Progenitor cell of endocrine pancreas (in vitro differentiated cells): ENCODE results near the gene ITGA3. TPM values are rescaled to one million over a fixed set of nuclear protein-coding genes. Genes with fewer than 3 reads are reported as not detected.

Source experiments
- DNase-seq: peaks from one replicate; pipeline ENCODE4 v3.0.0; 2021; ENCODE audit warnings: low spot score; ENCODE audit not compliant: unreplicated experiment
- H3K27ac Mint-ChIP-seq: 2 replicates; pipeline ENCODE4 v1.8.0; 2021; ENCODE audit warnings: mild to moderate bottlenecking, moderate library complexity, mixed read lengths
- H3K27me3 Mint-ChIP-seq: 2 replicates; pipeline ENCODE4 v1.8.0; 2021; ENCODE audit warnings: mixed read lengths
- H3K36me3 Mint-ChIP-seq: 2 replicates; pipeline ENCODE4 v1.8.0; 2022; ENCODE audit warnings: mixed read lengths; ENCODE audit not compliant: insufficient read depth
- H3K4me1 Mint-ChIP-seq: 2 replicates; pipeline ENCODE4 v1.8.0; 2021; ENCODE audit warnings: low read depth, mixed read lengths
- H3K4me3 Mint-ChIP-seq: 2 replicates; pipeline ENCODE4 v1.8.0; 2021; ENCODE audit warnings: low read depth, mild to moderate bottlenecking, moderate library complexity, mixed read lengths
- H3K9me3 Mint-ChIP-seq: 2 replicates; pipeline ENCODE4 v1.8.0; 2021; ENCODE audit warnings: low read depth, mixed read lengths
- total RNA-seq: library from RNA; stranded (reverse); gene quantifications from 2 replicates; pipeline ENCODE4 v1.2.1, GENCODE V29; 2021
- TF ChIP-seq, protein P1 (sequence below): fragments of 200-600 bp; sonication (generic); IDR thresholded peaks from one replicate; pipeline ENCODE4 v1.5.0; 2021; ENCODE audit warnings: antibody characterized with exemption, mild to moderate bottlenecking; ENCODE audit not compliant: unreplicated experiment

ITGA3 gene
- total RNA-seq, 1 donor from 2014 or later: 17.6 TPM

DNA sequence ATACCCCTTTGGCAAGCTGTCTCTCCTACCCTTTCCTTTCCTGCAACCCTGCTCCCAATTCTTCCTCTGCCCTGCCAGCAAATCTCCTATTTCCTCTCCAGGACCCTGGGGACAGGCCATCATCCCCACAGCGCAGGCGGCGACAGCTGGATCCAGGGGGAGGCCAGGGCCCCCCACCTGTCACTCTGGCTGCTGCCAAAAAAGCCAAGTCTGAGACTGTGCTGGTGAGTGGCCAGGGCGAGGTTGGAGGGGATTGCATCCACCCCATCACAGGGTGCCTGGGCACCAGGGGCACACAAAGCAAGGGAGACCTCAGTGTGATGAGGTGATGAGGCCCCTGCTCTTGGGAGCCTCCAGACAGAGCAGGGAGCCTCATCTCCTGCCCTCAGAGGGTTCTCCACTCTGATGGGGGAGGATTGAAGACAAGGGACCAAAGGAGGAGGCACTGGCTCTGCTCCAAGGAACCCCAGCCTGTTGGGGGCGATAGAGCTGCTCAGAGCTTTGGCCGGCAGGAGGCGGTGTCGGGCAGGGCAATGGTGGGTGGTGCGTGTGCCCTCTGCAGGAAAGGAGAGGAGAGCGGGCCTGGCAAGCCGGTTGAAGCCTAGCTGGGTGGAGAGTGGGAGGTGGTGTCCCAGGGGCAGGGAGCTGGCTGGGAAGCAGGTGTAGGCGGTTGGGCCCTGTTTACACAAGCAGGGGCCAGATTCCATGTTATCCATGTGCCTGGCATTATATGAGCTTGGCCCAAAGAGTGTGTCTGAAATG, 23.6 kb downstream of the ITGA3 start:
- Mint-ChIP-seq H3K4me1 (no peaks in the 10 kb centered on the region), H3K9me3 (no peaks in the 10 kb centered on the region), H3K27me3 (peaks cover 27% of the 10 kb centered on the region), H3K27ac (no peak overlapping the region), H3K36me3 (peaks cover 8% of the 10 kb centered on the region), H3K4me3 (no peak overlapping the region)
- no peak for DNase-seq
- TF ChIP-seq, protein P1, sequence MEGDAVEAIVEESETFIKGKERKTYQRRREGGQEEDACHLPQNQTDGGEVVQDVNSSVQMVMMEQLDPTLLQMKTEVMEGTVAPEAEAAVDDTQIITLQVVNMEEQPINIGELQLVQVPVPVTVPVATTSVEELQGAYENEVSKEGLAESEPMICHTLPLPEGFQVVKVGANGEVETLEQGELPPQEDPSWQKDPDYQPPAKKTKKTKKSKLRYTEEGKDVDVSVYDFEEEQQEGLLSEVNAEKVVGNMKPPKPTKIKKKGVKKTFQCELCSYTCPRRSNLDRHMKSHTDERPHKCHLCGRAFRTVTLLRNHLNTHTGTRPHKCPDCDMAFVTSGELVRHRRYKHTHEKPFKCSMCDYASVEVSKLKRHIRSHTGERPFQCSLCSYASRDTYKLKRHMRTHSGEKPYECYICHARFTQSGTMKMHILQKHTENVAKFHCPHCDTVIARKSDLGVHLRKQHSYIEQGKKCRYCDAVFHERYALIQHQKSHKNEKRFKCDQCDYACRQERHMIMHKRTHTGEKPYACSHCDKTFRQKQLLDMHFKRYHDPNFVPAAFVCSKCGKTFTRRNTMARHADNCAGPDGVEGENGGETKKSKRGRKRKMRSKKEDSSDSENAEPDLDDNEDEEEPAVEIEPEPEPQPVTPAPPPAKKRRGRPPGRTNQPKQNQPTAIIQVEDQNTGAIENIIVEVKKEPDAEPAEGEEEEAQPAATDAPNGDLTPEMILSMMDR: peak; percentile 27

DNA sequence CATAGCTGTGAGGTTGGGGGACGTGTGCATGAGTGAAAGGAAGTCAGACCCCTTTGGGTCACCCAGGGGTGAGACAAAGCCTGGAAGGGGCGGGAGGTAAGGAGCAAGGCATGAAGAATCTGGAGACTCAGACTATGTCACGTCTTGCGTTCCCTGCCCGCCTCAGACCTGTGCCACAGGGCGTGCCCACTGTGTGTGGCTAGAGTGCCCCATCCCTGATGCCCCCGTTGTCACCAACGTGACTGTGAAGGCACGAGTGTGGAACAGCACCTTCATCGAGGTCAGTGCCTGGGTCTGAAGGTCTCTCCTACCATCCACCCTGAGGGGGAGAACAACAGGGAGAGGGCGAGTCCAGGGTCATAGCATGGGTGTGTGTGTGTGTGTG, 24.2 kb downstream of the ITGA3 start:
- no peak overlapping the region for H3K4me3 Mint-ChIP-seq
- H3K27me3 Mint-ChIP-seq: peaks cover 21% of the 10 kb centered on the region
- peaks cover 7% of the 10 kb centered on the region for H3K36me3 Mint-ChIP-seq
- no peak overlapping the region for H3K27ac Mint-ChIP-seq
- no peaks in the 10 kb centered on the region for H3K9me3 Mint-ChIP-seq
- no peaks in the 10 kb centered on the region for H3K4me1 Mint-ChIP-seq
- TF ChIP-seq, protein P1: no peak
- DNase-seq: no peak

DNA sequence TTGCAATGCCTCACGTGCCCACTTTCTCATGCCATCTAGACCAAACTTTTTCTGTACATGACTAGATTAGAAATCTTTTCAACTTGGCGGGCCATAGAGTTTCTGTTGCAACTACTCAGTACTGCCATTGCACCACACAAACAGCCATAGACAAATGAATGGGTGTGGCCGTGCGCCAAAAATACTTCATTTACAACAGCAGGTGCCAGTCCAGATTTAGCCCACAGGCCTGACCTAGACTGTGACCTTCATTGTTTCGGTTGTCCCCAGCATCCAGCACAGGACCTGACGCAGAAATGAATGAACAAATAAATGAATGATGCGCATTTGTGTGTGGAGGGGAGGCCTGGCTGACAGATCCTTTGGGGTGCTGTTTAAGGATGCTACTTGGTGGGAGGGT, 24.9 kb downstream of the ITGA3 start:
- no peak overlapping the region for H3K4me3 Mint-ChIP-seq
- TF ChIP-seq, protein P1: no peak
- no peaks in the 10 kb centered on the region for H3K4me1 Mint-ChIP-seq
- H3K27me3 Mint-ChIP-seq: peaks cover 14% of the 10 kb centered on the region
- no peaks in the 10 kb centered on the region for H3K9me3 Mint-ChIP-seq
- no peak overlapping the region for H3K27ac Mint-ChIP-seq
- DNase-seq: no peak
- H3K36me3 Mint-ChIP-seq: peaks cover 7% of the 10 kb centered on the region

GRCh38 chr17:50081757-50082156, 25.8 kb downstream of the ITGA3 start:
- TF ChIP-seq, protein P1: no peak
- H3K4me3 Mint-ChIP-seq: no peak overlapping the region
- peaks cover 9% of the 10 kb centered on the region for H3K27me3 Mint-ChIP-seq
- no peak for DNase-seq
- H3K36me3 Mint-ChIP-seq: peaks cover 7% of the 10 kb centered on the region
- H3K9me3 Mint-ChIP-seq: no peaks in the 10 kb centered on the region
- H3K27ac Mint-ChIP-seq: no peak overlapping the region
- no peaks in the 10 kb centered on the region for H3K4me1 Mint-ChIP-seq

GRCh38 chr17:50087246-50087911, 31.5 kb downstream of the ITGA3 start:
- TF ChIP-seq, protein P1: peak; percentile 91
- no peaks in the 10 kb centered on the region for H3K4me1 Mint-ChIP-seq

More at GRCh38 chr17:50087246-50087911, 31.5 kb downstream of the ITGA3 start:
- DNase-seq: peak; percentile 72
- no peaks in the 10 kb centered on the region for H3K9me3 Mint-ChIP-seq
- no peak overlapping the region for H3K27ac Mint-ChIP-seq
- H3K27me3 Mint-ChIP-seq: no peaks in the 10 kb centered on the region
- peaks cover 1% of the 10 kb centered on the region for H3K36me3 Mint-ChIP-seq
- no peak overlapping the region for H3K4me3 Mint-ChIP-seq
